ENCODE data around the gene ACTR3C. TPM values are rescaled to one million over a fixed set of nuclear protein-coding genes. Genes with fewer than 3 reads are reported as not detected.
A peak's percentile ranks its signal among the peaks of the same experiment; 100 is the strongest.

Gene ACTR3C
- total and polyA plus RNA-seq, 2 of the 13 experiments (the other 11 are each of a cell fraction or from before 2014, with no cell fraction given), result 3.8 to 7.5 TPM

- TF ChIP-seq, protein P1, sequence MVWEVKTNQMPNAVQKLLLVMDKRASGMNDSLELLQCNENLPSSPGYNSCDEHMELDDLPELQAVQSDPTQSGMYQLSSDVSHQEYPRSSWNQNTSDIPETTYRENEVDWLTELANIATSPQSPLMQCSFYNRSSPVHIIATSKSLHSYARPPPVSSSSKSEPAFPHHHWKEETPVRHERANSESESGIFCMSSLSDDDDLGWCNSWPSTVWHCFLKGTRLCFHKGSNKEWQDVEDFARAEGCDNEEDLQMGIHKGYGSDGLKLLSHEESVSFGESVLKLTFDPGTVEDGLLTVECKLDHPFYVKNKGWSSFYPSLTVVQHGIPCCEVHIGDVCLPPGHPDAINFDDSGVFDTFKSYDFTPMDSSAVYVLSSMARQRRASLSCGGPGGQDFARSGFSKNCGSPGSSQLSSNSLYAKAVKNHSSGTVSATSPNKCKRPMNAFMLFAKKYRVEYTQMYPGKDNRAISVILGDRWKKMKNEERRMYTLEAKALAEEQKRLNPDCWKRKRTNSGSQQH (CRISPR knock-in tag; IDR thresholded peaks at IDR 0.05; ENCODE audit: low read depth), result no peak
- TF ChIP-seq ZNF343 (CRISPR knock-in tag; IDR thresholded peaks at IDR 0.05) (no peak), TSC22D2 (CRISPR knock-in tag; IDR thresholded peaks at IDR 0.05; ENCODE audit: borderline replicate concordance) (no peak), TEAD3 (CRISPR knock-in tag; optimal IDR thresholded peaks at IDR 0.05; ENCODE audit: borderline replicate concordance) (peak; percentile 94), ZSCAN21 (CRISPR knock-in tag; IDR thresholded peaks at IDR 0.05; ENCODE audit: borderline replicate concordance) (no peak), ZNF33A (CRISPR knock-in tag; IDR thresholded peaks at IDR 0.05; ENCODE audit: borderline replicate concordance) (no peak), CAMTA2 (CRISPR knock-in tag; IDR thresholded peaks at IDR 0.05; ENCODE audit: borderline replicate concordance) (no peak), BHLHE40 (IDR thresholded peaks at IDR 0.05; ENCODE audit: low read length) (0 out of 2 replicates have a peak, but pooled peaks have one; percentile 8), HNF1B (CRISPR knock-in tag; IDR thresholded peaks at IDR 0.05) (no peak), PCBP1 (IDR thresholded peaks at IDR 0.05; ENCODE audit: borderline replicate concordance, low read depth, low read length) (no peak), SP1 (IDR thresholded peaks at IDR 0.05) (no peak), SP1 (CRISPR knock-in tag; IDR thresholded peaks at IDR 0.05) (no peak), NFE2L2 (IDR thresholded peaks at IDR 0.05; ENCODE audit: low read length) (no peak), MXD4 (CRISPR knock-in tag; IDR thresholded peaks at IDR 0.05) (no peak), NFE2L1 (CRISPR knock-in tag; IDR thresholded peaks at IDR 0.05; ENCODE audit: borderline replicate concordance) (no peak), DBP (CRISPR knock-in tag; IDR thresholded peaks at IDR 0.05; ENCODE audit: not compliant biosample characterization) (no peak), STAT5B (CRISPR knock-in tag; IDR thresholded peaks at IDR 0.05) (no peak), ZNF580 (CRISPR knock-in tag; IDR thresholded peaks at IDR 0.05; ENCODE audit: borderline replicate concordance, low read depth) (no peak), TOE1 (CRISPR knock-in tag; IDR thresholded peaks at IDR 0.05) (no peak)
- TF ChIP-seq, protein P2, sequence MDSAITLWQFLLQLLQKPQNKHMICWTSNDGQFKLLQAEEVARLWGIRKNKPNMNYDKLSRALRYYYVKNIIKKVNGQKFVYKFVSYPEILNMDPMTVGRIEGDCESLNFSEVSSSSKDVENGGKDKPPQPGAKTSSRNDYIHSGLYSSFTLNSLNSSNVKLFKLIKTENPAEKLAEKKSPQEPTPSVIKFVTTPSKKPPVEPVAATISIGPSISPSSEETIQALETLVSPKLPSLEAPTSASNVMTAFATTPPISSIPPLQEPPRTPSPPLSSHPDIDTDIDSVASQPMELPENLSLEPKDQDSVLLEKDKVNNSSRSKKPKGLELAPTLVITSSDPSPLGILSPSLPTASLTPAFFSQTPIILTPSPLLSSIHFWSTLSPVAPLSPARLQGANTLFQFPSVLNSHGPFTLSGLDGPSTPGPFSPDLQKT (CRISPR knock-in tag; IDR thresholded peaks at IDR 0.05; ENCODE audit: borderline replicate concordance), result no peak
- TF ChIP-seq, protein P3, sequence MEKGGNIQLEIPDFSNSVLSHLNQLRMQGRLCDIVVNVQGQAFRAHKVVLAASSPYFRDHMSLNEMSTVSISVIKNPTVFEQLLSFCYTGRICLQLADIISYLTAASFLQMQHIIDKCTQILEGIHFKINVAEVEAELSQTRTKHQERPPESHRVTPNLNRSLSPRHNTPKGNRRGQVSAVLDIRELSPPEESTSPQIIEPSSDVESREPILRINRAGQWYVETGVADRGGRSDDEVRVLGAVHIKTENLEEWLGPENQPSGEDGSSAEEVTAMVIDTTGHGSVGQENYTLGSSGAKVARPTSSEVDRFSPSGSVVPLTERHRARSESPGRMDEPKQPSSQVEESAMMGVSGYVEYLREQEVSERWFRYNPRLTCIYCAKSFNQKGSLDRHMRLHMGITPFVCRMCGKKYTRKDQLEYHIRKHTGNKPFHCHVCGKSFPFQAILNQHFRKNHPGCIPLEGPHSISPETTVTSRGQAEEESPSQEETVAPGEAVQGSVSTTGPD (CRISPR knock-in tag; IDR thresholded peaks at IDR 0.05), result 0 out of 2 replicates have a peak, but pooled peaks have one; percentile 59
Observed at GRCh38 chr7:150368884-150369747, 45.8 kb upstream of the ACTR3C start (continued).

Measured in HepG2 (cell line).